ENCODE data around the gene AFG1L.
"Not testable (repeated sequence)": the region's sequence is repeated elsewhere in the genome, so short reads cannot be mapped to it uniquely, and the experiment has no call there.

The AFG1L gene

GRCh38 chr6:108288742-108289141 lies 6.1 kb upstream of the AFG1L start:
- no peak for DNase-seq (ENCODE audit: low read depth)

GRCh38 chr6:108291091-108291490 lies 3.8 kb upstream of the AFG1L start:
- DNase-seq (ENCODE audit: low read depth): no peak

- not testable (repeated sequence) for DNase-seq (ENCODE audit: low read depth)
These were observed 2.3 kb upstream of the AFG1L start for GRCh38 chr6:108292561-108292960.

- no peak for DNase-seq (ENCODE audit: low read depth)
These were observed 1.1 kb upstream of the AFG1L start for GRCh38 chr6:108293527-108294296.

- DNase-seq (ENCODE audit: low read depth): no peak
These were observed 542 bp upstream of the AFG1L start for GRCh38 chr6:108294297-108294726.

GRCh38 chr6:108295676-108296075 lies 822 bp downstream of the AFG1L start:
- DNase-seq (ENCODE audit: low read depth): no peak

GRCh38 chr6:108302386-108302785 lies 7.5 kb downstream of the AFG1L start:
- DNase-seq (ENCODE audit: low read depth): no peak

GRCh38 chr6:108304646-108305045 lies 9.8 kb downstream of the AFG1L start:
- DNase-seq (ENCODE audit: low read depth): no peak

GRCh38 chr6:108308641-108309040 lies 13.8 kb downstream of the AFG1L start:
- DNase-seq (ENCODE audit: low read depth): not testable (repeated sequence)

- DNase-seq (ENCODE audit: low read depth): no peak
These were observed 15.0 kb downstream of the AFG1L start for GRCh38 chr6:108309844-108310243.

GRCh38 chr6:108312605-108313004 lies 17.8 kb downstream of the AFG1L start:
- no peak for DNase-seq (ENCODE audit: low read depth)

GRCh38 chr6:108321253-108321747 lies 26.4 kb downstream of the AFG1L start:
- no peak for DNase-seq (ENCODE audit: low read depth)

GRCh38 chr6:108322728-108323127 lies 27.9 kb downstream of the AFG1L start:
- no peak for DNase-seq (ENCODE audit: low read depth)

GRCh38 chr6:108323710-108324466 lies 29.0 kb downstream of the AFG1L start:
- DNase-seq (ENCODE audit: low read depth): no peak

GRCh38 chr6:108330221-108330785 lies 35.4 kb downstream of the AFG1L start:
- DNase-seq (ENCODE audit: low read depth): not testable (repeated sequence)

- no peak for DNase-seq (ENCODE audit: low read depth)
These were observed 36.0 kb downstream of the AFG1L start for GRCh38 chr6:108330806-108331205.

GRCh38 chr6:108331982-108332381 lies 37.1 kb downstream of the AFG1L start:
- no peak for DNase-seq (ENCODE audit: low read depth)

- no peak for DNase-seq (ENCODE audit: low read depth)
These were observed 42.1 kb downstream of the AFG1L start for GRCh38 chr6:108336971-108337370.

GRCh38 chr6:108337721-108338120 lies 42.9 kb downstream of the AFG1L start:
- DNase-seq (ENCODE audit: low read depth): no peak

GRCh38 chr6:108341372-108341771 lies 46.5 kb downstream of the AFG1L start:
- no peak for DNase-seq (ENCODE audit: low read depth)

GRCh38 chr6:108343894-108344293 lies 49.0 kb downstream of the AFG1L start:
- DNase-seq (ENCODE audit: low read depth): no peak

- no peak for DNase-seq (ENCODE audit: low read depth)
These were observed 53.9 kb downstream of the AFG1L start for GRCh38 chr6:108348655-108349349.

Data from T follicular helper cell (primary cell).